Gastrocnemius medialis (tissue), 4 donors: Measurements from ENCODE around the gene SFMBT2. TPM values are rescaled to one million over a fixed set of nuclear protein-coding genes. Genes with fewer than 3 reads are reported as not detected.

ENCODE experiments used
- ATAC-seq, 2 donors: fragments of 150-250 bp; one replicate each; pipeline ENCODE4 v1.9.1; 2016
- DNase-seq, 2 donors: peaks; one replicate each; pipeline ENCODE4 v3.0.0-alpha.2; 2019
- H3K27ac ChIP-seq, 4 donors: fragments of 200-600 bp; sonication (generic); 1 replicate in 1 of 4; 2 replicates in 3 of 4; pipeline ENCODE4 v1.5.1; 2016 to 2018; ENCODE audit warnings: mild to moderate bottlenecking in 2 of 4, moderate library complexity in 1 of 4
- H3K27me3 ChIP-seq, 3 donors: fragments of 200-600 bp; sonication (generic) in 2 of 3; 1 replicate in 1 of 3; 2 replicates in 2 of 3; pipeline versions ENCODE4 v1.5.1 to v1.6.0; 2016 to 2019; ENCODE audit warnings: mild to moderate bottlenecking in 1 of 3, moderate library complexity in 1 of 3
- H3K36me3 ChIP-seq, 2 donors: fragments of 200-600 bp; sonication (generic) in 1 of 2; one replicate each; pipeline ENCODE4 v1.5.1; 2017 to 2018
- H3K4me1 ChIP-seq, 2 donors: fragments of 200-600 bp; sonication (generic) in 1 of 2; one replicate each; pipeline ENCODE4 v1.5.1; 2016 to 2017; ENCODE audit warnings: mild to moderate bottlenecking in 2 of 2
- H3K4me3 ChIP-seq, 4 donors: fragments of 200-600 bp; sonication (generic) in 3 of 4; 1 replicate in 1 of 4; 2 replicates in 3 of 4; pipeline ENCODE4 v1.5.1; 2016 to 2019; ENCODE audit warnings: mild to moderate bottlenecking in 2 of 4
- H3K9me3 ChIP-seq, 3 donors: fragments of 200-600 bp; sonication (generic) in 2 of 3; 1 replicate in 1 of 3; 2 replicates in 2 of 3; pipeline ENCODE4 v1.5.1; 2016 to 2019
- CTCF ChIP-seq, 5 experiments: fragments of 450-650 bp in 3 of 5; fragments of 200-600 bp in 2 of 5; sonication (generic) in 2 of 5; IDR thresholded peaks in 4 of 5; conservative IDR thresholded peaks in 1 of 5; 1 replicate in 4 of 5; 2 replicates in 1 of 5; pipeline ENCODE4 v1.5.1; 2016 to 2019; ENCODE audit warnings: antibody characterized with exemption in 5 of 5, mild to moderate bottlenecking in 3 of 5, moderate library complexity in 3 of 5
- POLR2A ChIP-seq, 2 donors: fragments of 450-650 bp; IDR thresholded peaks; one replicate each; pipeline ENCODE4 v1.6.1; 2017; ENCODE audit warnings: antibody characterized with exemption in 2 of 2, mild to moderate bottlenecking in 2 of 2, moderate library complexity in 2 of 2
- in situ Hi-C, 4 donors: fragments of 200-750 bp; cut with MboI; loops; one replicate each; pipeline versions ENCODE4 v1.15.0 to v1.8.0; 2017; ENCODE audit warnings: low sequenced_read_pairs in 4 of 4
- intact Hi-C: fragments of 100-400 bp; cut with DNase I; formaldehyde crosslinking; loops from one replicate; pipeline ENCODE4 v1.15.1; 2023; ENCODE audit warnings: low total_unique reads
- total RNA-seq, 4 donors: library from RNA; depleted of rRNA; stranded (reverse); fragments of >200 nt; gene quantifications; one replicate each; pipeline versions ENCODE4 v1.1.0 to v1.2.3, GENCODE V29; 2016

SFMBT2 gene
- total RNA-seq, 4 donors from 2014 or later: 1.1 to 6.9 (median 2.1) TPM

GRCh38 chr10:7123774-7124173, 287.1 kb downstream of the SFMBT2 start:
- in situ Hi-C loops (no loop called here), intact Hi-C loops (loop anchor here (5.0 kb wide), 1 partner anchor 294 kb away; no protein-coding TSS in a partner anchor)
- no peaks in the 10 kb centered on the region for H3K36me3 ChIP-seq
- H3K4me3 ChIP-seq: no peak overlapping the region
- TF ChIP-seq CTCF (IDR thresholded peaks at IDR 0.05 in 4 of 5, conservative IDR thresholded peaks at IDR 0.05 in 1 of 5) (no peak), POLR2A (IDR thresholded peaks at IDR 0.05) (no peak)
- no peak for DNase-seq
- no peaks in the 10 kb centered on the region for H3K4me1 ChIP-seq
- no peaks in the 10 kb centered on the region for H3K27me3 ChIP-seq
- ATAC-seq: no peak
- H3K27ac ChIP-seq: no peak overlapping the region
- no peaks in the 10 kb centered on the region for H3K9me3 ChIP-seq

GRCh38 chr10:7122561-7122960, 288.3 kb downstream of the SFMBT2 start:
- DNase-seq (no peak), ATAC-seq (no peak)
- in situ Hi-C loops: no loop called here
- Histone ChIP-seq H3K27me3 (no peaks in the 10 kb centered on the region), H3K4me3 (no peak overlapping the region), H3K9me3 (no peaks in the 10 kb centered on the region), H3K27ac (no peak overlapping the region), H3K4me1 (no peaks in the 10 kb centered on the region), H3K36me3 (no peaks in the 10 kb centered on the region)
- TF ChIP-seq CTCF (IDR thresholded peaks at IDR 0.05 in 4 of 5, conservative IDR thresholded peaks at IDR 0.05 in 1 of 5): no peak
- no peak for TF ChIP-seq POLR2A (IDR thresholded peaks at IDR 0.05)
- intact Hi-C loops: loop anchor here (5.0 kb wide), 1 partner anchor 295 kb away; no protein-coding TSS in a partner anchor

DNA sequence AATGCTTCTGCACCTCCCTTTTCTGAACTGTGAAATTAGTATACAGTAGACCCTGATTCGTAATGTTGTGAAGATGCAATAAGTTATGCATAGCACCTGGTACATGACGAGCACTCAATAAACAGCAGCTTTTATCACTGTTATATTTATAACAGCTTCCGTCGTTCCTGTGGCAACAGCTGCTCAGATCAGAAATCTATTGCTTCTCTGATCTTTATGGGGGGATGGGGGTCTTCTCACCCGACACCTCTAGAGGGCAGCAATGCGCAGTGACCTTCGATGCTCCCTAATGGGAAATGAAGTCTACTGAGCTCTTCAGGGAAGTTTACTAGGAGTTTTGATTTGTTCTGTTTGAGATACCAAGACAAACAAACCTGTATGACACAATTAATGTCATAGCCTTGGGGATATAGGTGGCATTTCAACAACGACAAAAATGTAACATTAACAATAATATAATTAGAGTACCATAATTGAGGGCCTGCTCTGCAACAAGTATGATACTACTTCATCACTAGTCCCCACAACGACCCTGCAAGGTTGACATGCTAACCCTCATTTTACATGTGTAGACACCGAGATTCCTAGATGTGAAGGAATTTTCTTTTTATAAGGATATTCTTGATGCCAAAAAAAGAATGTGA, 289.6 kb downstream of the SFMBT2 start:
- H3K4me1 ChIP-seq: no peaks in the 10 kb centered on the region
- TF ChIP-seq CTCF (IDR thresholded peaks at IDR 0.05 in 4 of 5, conservative IDR thresholded peaks at IDR 0.05 in 1 of 5): peak; percentile 21 to 57 (median 27)
- TF ChIP-seq POLR2A (IDR thresholded peaks at IDR 0.05): no peak
- H3K27ac ChIP-seq: no peak overlapping the region
- peak in 1 of 2 donors; percentile 22 for DNase-seq
- no peaks in the 10 kb centered on the region for H3K9me3 ChIP-seq
- H3K27me3 ChIP-seq: no peaks in the 10 kb centered on the region
- no peaks in the 10 kb centered on the region for H3K36me3 ChIP-seq
- intact Hi-C loops: loop anchor here (5.0 kb wide), 1 partner anchor 296 kb away; no protein-coding TSS in a partner anchor
- in situ Hi-C loops: no loop called here
- H3K4me3 ChIP-seq: no peak overlapping the region
- ATAC-seq: no peak

DNA sequence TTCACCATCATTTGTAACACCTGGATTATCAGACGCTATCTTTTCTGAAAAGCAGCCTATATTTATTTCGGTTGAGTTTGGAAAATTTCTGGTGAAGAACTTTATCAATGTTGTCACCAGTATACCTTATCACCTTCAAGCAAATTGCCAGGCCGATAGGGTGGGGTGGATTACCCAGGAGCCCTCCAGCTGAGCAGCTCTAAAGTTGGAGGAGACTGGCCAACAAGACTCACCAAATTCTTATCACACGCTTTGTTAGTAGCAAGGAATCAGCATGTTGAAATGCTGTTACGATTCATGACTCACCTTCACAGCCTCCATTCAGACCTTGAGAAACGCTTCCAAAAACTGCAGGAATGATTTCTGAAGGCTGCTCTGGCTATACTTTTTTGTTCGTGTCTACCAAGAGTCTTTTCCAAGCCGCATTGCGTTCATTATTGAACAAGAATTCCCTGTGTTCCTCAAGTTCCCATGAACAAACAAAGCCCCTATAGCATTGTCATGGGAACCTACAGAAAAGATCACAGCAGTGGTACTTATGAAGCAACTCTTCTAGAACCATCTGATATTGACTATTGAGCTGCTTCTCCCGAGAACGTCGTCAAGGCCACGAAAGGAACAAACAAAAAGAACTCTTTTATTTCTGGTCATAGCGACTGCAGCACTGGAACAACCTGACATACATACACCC, 291.4 kb downstream of the SFMBT2 start:
- H3K4me1 ChIP-seq: no peaks in the 10 kb centered on the region
- ATAC-seq (no peak), DNase-seq (no peak)
- no peaks in the 10 kb centered on the region for H3K27me3 ChIP-seq
- in situ Hi-C loops: no loop called here
- no peak overlapping the region for H3K4me3 ChIP-seq
- no peaks in the 10 kb centered on the region for H3K9me3 ChIP-seq
- H3K36me3 ChIP-seq: no peaks in the 10 kb centered on the region
- intact Hi-C loops: loop anchor here (5.0 kb wide), 1 partner anchor 298 kb away; no protein-coding TSS in a partner anchor
- no peak overlapping the region for H3K27ac ChIP-seq
- TF ChIP-seq POLR2A (IDR thresholded peaks at IDR 0.05) (no peak), CTCF (IDR thresholded peaks at IDR 0.05 in 4 of 5, conservative IDR thresholded peaks at IDR 0.05 in 1 of 5) (no peak)
